Measurements from ENCODE around the gene ACOX1.
A peak's percentile ranks its signal among the peaks of the same experiment; 100 is the strongest.

Gene ACOX1

DNA sequence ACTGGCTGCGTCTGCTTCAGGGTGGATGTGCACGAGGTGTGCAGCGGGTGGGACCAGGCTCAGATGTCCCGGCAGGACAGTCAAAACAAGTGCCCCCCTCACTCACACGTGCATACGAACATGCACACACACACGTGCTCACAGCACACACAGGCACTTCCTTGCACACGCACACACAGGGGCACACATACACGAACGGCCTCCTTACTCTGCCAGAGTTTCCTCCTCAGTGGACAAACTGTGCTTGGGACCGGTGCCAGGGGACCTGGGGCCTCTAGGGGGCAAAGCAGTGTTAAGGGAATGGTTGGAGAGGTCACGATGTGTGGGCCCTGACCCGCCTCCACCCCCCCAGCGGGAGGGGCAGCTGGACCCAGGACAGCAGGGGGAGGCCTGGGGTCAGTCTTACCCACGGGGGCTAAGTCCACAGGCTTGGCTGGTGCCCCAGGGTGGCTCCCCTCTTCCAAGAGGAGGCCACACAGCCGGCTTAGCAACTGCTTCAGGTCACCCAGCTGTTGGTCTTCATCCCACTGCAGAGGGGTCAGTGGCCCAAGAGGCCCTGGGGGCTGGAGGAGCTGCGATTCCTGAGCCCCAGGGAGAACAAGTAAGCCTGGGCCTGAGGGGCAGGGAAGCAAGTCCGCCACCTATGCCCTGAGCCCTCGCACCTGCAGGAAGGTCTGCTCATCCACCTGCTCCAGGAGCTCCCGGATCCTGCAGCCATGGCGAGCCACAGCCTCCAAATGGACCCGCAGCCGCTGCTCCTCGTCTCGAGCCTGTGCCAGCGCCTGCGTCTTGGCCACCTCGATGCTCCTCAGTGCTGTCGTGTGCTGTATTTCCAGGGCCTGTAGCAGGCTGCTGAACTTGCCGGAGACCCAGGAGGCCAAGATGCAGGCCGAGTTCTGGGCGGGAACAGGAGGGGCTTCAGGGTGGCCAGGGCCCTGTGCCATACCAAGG is 87.1 kb downstream of the ACOX1 start:
- H3K9me3 ChIP-seq (ENCODE audit: control insufficient read depth, insufficient read depth, low read depth, low read length): no peaks in the 10 kb centered on the region
- TF ChIP-seq ZNF600 (tag by site-specific recombination; IDR thresholded peaks at IDR 0.05): peak; percentile 26; the same call in 1 of the 2 replicates
- no peak for TF ChIP-seq ZNF266 (tag by site-specific recombination; IDR thresholded peaks at IDR 0.05; ENCODE audit: low read depth)
- peak; percentile 39 for TF ChIP-seq GLIS2 (tag by site-specific recombination; IDR thresholded peaks at IDR 0.05)
- ChIA-PET POLR2A (interaction anchor here (1.0 to 1.1 kb wide), 2 partner anchors 13 to 19 kb away, joined by 3 read pairs; partner anchors contain the start of gene TRIM47), CTCF (interaction anchor here (0.6 to 1.8 kb wide), 2 partner anchors 36 to 409 kb away, joined by 3 to 8 read pairs; no protein-coding TSS in a partner anchor)
- peaks cover 4% of the 10 kb centered on the region for H3K4me1 ChIP-seq (ENCODE audit: control insufficient read depth, insufficient read depth, low read length)
- peaks cover 11 to 38% of the 10 kb centered on the region in 2 experiments; a peak in 2 of 3 replicates for H3K36me3 ChIP-seq (ENCODE audit: control insufficient read depth in 2 of 2, insufficient read depth in 1 of 2, low read length in 2 of 2)
- no peak overlapping the region for H3K4me3 ChIP-seq (ENCODE audit: low read depth, low read length)
- H3K27ac ChIP-seq (ENCODE audit: extremely low read depth, low read depth, low read length): no peak overlapping the region

Measured in HEK293 (cell line).